ENCODE data around the gene TECPR1.

TECPR1 gene

DNA sequence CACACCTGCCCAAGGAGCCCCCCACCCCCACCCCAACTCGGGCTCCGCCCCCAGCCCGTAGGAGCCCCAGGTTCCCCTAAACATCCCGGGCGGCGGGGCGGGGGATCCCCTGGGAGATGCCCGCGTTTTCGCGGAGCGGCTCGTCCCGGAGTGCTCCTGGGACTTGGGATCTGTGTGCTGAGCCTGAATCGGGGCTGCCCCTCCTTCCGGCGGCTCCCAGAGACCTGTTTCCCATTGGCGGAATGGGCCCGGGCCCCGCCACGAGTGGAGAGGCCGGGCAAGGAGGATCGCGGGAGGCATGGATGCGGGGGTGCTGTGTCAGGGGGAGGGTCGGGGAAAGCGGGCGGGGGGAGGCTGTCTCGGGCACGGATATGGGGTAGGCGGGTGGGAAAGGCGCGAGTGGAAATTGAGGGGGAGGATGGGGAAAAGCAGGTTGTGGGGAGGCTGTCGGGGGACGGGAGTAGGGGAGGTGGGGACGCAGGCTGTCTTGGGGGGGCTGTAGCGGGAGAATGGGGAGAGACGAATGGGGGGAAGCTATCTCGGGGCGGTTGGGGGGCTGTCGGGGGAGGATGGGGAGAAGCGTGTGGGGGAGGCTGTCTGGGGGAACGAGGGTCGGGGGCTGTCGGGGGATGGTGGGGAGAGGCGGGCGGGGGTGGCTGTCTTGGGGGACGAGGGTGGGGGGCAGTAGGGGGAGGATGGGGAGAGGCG lies 41.4 kb downstream of the TECPR1 start:
- no peak for DNase-seq (ENCODE audit: low read depth)

- DNase-seq (ENCODE audit: low read depth), result no peak
Measured at GRCh38 chr7:98209166-98209920, 42.7 kb downstream of the TECPR1 start.

DNA sequence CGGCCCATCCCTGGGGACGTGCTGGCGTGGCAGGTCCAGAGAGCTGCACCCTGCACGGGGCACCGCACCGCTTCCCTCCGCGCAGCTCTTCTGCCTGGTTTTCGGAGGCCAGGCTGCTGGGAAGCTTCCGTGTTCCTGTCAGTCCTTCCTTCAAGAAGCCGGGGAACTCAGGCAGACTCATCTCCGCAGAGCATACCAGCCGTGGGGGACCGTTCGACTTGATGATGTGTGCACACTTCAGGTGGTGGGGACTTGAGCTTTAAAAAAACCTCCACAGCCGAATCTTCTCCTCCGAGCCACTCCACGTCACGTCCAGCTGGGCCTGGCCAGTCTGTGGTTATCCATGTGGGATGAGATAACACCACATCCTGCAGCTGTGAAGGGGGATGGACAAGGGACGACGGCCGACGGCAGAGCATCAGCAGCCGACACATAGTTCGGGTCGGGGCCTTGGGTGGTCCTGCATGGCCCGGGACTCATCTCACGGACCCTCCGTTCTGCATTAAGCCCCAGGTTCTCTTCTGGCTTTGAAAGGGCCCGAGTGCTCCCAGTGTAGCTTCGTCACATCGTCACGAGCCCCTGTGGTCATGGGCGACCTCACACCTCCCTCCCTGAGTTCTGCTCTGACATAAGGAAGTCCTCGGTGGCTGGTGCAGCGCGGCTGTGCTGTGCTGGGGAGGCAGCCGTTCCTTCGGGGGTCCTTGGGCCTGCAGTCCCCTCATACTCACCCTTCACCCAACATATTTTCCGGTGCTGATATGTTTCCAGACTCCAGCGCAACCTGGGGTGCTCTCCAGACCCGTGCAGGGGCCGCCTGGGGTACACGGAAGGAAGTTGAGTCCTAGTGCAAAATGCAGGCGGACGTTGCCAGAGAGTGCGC lies 45.3 kb downstream of the TECPR1 start:
- DNase-seq (ENCODE audit: low read depth), result no peak

DNA sequence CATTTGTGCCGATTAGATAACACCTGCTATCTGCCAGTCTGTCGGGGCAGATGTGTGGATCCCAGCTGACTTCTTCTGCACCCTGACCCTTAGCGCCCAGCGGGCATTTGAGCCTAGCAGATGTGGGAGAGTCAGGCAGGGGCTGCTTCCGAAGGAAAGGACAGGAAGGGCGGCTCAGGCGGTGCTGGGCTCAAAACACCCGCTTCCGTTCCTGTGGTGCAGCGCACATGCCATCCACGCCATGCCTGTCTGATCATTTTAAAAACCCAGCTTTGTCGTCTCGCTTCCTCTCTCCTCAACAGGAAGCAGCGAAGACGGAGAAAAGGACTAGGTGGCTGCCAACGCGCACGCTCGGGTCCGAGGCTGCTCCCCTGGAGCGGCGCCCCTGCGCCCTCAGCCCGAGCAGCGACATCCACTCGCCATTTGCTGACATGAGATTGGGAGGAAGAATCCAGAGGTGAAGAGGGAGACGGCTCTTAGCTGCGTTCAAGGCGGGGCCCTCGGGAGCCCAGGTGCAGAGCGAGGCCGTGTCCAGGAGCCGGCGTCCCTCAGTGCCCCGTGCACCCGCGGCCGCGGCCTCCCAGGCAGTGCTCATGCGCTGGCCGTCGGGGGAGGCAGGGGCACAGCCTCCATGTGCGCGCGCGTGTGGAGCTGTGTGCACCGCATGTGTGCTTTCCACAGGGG lies 46.7 kb downstream of the TECPR1 start:
- no peak for DNase-seq (ENCODE audit: low read depth)

- no peak for DNase-seq (ENCODE audit: low read depth)
Measured at GRCh38 chr7:98204670-98205069, 47.4 kb downstream of the TECPR1 start.

DNA sequence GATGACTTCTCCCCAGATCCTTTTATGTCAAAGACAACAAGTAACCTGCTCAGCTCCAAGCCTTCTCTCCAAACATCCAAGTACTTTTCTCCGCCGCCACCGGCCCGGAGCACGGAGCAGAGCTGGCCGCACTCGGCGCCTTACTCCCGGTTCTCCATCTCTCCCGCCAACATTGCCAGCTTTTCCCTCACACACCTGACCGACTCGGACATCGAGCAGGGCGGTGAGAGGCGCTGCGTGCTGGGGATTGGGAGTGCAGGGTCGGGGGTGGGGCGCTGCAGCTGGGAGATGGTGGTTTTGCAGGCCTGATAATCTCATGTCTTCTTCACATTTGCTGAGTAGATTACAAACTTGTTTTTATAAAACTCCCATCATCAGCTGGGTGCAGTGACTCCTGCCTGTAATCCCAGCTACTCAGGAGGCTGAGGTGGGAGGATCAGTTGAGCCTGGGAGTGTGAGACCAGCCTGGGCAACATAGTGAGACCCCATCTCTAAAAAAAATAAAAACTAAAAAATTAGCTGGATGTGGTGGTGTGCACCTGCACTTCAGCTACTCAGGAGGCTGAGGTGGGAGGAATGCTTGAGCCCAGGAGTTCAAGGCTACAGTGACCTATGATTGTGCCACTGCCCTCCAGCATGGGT lies 47.9 kb downstream of the TECPR1 start:
- DNase-seq (ENCODE audit: low read depth), result no peak

GRCh38 chr7:98203261-98203963 lies 48.6 kb downstream of the TECPR1 start:
- DNase-seq (ENCODE audit: low read depth), result no peak

DNA sequence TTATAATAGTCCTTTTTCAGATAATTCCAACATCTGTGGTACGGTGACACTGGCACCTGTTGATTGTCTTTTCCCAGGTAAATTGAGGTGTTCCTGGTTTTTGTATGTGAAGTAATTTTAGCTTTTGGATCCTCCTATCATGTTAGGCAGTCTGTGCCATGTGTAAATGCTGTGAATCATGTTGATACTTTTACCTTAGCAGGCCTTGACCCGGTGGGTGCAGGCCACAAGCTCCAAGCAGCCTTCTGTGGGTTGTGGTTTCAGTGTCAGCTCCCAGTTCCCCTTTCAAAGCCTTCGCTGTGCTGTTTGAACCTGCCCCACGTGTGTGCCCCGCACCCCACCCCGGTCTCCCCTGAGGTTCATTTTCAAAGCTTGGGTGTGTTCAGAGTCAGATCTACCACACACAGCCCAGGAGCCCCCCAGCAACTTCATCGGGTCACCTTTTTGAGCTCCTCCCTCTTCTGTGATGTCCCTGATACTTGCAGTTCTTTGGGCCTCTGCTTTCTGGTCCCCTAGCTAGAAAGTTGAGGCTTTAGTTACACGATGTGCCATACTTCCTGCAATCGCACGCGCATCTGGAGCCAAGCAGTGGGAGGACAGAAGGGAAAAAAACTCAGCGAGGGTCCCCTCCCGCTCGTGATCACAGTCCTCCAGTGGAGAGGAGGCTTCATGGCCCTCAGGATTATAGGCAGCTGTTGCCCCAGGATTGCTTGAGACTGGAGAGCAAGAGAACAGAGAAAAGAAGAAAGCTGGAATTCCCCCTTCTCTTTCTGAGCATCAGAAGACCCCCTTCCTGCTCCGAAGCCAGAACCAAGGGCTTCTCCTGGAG lies 49.5 kb downstream of the TECPR1 start:
- DNase-seq (ENCODE audit: low read depth), result no peak

DNA sequence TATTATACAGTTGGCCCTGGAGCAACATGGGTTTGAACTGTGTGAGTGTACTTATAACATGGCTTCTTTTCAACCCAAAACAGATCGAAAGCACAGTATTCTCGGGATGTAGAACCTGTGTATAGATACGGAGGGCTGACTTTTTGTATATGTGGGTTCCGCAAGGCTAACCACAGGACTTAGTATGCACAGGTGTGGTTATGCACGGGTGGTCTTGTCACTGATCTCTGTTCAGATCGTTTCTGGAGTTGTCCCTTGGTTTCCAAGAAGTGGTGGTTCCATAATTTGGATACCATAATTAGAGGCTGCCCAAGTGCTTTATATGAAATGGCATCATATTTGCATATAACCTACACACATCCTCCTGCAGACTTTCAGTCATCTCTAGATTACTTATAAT lies 51.7 kb downstream of the TECPR1 start:
- DNase-seq (ENCODE audit: low read depth), result no peak

DNA sequence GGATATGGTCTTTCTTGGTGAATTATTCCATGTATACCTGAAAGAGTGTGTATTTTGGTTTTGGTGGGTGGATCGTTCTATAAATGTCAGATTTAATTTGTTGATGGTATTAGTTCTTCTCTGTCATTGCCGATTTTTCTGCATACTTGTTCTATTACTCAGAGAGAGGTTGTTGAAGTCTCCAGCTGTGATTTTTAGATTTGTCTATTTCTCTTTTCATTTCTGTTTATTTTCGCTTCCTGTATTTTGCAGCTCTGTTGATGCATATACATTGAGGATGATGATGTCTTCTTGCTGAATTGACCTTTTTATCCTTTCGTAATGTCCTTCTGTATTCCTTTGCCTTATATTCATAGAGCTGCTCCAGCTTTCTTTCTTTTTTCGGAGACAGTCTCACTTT lies 52.9 kb downstream of the TECPR1 start:
- DNase-seq (ENCODE audit: low read depth), result no peak

DNA sequence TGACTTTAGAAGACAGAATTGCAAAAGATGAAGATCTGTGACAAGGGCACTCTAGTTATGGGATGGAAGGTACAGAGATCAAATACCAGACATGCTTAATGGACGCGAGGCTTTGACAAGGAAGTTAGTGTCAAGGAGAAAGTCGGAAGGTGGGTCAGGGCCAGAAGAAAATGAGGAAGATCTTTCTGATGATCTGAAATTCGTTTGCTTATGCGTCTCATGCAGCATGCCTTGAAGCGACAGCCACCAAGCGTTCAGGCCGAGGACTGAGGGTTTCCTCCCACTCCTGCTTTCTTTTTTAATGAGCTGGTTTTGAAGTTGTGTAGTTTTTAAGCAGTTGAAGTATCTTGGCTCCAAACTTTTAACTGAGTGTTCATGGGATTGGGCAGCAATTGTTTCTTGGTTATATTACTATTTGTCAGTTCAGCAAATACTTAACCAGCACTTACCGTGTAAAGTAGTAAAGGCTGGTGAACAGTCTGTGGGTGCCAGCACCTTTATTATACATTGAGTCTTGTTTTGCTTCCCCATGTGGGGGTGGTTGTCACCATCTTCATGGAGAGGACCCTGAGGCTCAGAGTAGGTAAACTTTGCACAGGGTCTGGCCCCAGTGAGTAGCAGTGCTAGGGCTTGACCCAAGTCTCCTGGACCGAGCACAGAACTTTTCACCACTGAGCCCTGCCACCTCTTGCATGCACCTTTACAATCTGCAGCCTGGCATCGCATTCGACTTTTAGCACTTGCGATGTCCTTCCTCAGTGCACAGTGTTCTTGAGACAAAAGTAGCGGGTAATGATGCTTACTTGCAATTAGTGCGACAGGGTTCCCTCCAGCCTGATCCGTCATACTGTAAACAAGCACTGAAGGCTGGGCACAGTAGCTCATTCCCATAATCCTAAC lies 55.1 kb downstream of the TECPR1 start:
- no peak for DNase-seq (ENCODE audit: low read depth)

DNA sequence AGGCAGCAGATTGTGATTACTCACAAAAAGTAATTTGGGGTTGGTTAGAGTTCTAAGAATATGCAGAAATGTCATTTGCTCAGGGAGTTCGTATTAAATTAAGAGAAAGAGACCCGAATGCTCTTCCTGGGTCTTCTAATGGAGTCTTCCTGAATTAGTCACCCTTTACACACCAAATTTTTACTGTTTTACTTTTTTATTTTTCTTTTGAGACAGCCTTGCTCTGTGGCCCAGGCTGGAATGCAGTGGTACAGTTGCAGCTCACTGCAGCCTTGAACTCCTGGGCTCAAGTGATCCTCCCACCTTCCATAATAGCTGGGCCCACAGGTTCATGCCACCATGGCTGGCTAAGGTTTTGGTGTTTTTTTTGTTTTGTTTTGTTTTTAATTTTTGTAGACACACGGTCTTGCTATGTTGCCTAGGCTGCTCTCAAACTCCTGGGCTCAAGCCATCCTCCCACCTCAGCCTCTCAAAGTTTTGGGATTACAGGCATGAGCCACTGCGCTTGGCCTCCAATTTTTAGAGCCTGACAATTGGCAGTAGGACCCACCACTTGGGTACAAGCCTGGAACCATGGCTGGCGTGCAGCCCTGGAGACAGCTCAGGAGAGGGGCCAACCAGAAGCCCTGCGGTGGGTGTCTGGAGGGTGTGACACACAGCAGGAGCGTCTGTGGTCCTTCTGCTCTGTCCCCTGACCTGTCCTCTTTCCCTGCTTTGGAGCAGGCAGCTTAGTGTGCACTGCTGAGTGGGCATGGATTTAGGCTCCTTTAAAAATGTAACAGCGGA lies 57.2 kb downstream of the TECPR1 start:
- no peak for DNase-seq (ENCODE audit: low read depth)

- no peak for DNase-seq (ENCODE audit: low read depth)
Measured at GRCh38 chr7:98194186-98194585, 57.8 kb downstream of the TECPR1 start.

- DNase-seq (ENCODE audit: low read depth), result no peak
Measured at GRCh38 chr7:98193474-98194180, 58.4 kb downstream of the TECPR1 start.

DNA sequence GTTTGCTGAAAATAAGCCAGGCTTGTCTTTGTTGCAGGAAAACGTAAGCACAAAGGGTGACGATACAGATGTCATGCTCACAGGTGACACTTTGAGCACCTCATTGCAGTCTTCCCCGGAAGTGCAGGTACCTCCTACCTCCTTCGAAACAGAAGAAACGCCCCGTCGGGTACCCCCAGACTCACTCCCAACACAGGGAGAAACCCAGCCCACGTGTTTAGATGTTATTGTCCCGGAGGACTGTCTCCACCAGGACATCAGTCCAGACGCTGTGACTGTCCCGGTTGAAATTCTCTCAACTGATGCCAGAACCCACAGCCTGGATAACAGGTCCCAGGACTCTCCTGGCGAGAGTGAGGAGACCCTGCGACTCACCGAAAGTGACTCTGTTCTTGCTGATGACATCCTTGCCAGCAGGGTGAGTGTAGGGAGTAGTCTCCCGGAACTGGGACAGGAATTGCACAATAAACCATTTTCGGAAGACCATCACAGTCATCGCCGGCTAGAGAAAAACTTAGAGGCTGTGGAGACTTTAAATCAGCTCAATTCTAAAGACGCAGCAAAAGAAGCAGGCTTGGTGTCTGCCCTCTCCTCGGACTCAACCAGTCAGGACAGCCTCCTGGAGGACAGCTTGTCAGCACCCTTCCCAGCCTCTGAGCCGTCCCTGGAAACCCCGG lies 59.1 kb downstream of the TECPR1 start:
- DNase-seq (ENCODE audit: low read depth), result no peak

DNA sequence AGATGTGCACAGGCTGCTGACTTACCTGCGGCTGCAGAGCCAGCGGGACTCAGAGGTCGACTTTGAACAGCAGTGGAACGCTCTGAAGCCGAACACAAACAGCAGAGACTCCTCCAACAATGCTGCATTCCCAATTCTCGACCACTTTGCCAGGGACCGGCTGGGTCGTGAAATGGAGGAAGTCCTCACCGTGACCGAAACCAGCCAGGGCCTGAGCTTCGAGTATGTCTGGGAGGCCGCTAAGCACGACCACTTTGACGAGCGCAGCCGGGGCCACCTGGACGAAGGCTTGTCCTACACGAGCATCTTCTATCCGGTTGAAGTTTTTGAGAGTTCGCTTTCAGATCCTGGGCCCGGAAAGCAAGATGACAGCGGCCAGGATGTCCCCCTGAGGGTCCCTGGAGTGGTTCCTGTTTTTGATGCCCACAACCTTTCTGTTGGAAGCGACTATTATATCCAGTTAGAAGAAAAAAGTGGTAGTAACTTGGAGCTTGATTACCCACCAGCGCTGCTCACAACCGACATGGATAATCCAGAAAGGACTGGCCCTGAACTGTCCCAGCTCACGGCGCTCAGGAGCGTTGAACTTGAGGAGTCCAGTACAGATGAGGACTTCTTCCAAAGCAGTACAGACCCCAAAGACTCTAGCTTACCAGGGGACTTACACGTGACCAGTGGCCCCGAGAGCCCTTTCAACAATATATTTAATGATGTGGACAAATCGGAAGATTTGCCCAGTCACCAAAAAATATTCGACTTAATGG lies 60.2 kb downstream of the TECPR1 start:
- DNase-seq (ENCODE audit: low read depth), result no peak
